CD8-positive, alpha-beta memory T cell (primary cell): Measurements from ENCODE around the gene CFAP92. TPM values are rescaled to one million over a fixed set of nuclear protein-coding genes. Genes with fewer than 3 reads are reported as not detected.

Source experiments
- CTCF ChIA-PET: fragments of 350-600 bp; sonication (Branson Sonifier 250); formaldehyde crosslinking; loops from one replicate; lab custom pipeline; 2021; ENCODE audit warnings: antibody characterized with exemption; lab: Charles Lee
- POLR2A ChIA-PET: fragments of 350-600 bp; sonication (Branson Sonifier 250); formaldehyde crosslinking; loops from one replicate; lab custom pipeline; 2021; ENCODE audit warnings: antibody characterized with exemption; lab: Charles Lee
- DNase-seq, 5 donors: peaks; one replicate each; pipeline versions ENCODE4 v3.0.0 to v3.0.0-alpha.2; 2020 to 2022; ENCODE audit warnings: mixed read lengths in 1 of 5
- H3K27ac ChIP-seq: one replicate; pipeline ENCODE4 v1.7.0; 2013; ENCODE audit warnings: low read depth, mild to moderate bottlenecking, low read length, moderate library complexity
- H3K27me3 ChIP-seq: 2 replicates; pipeline ENCODE4 v1.7.0; 2013; ENCODE audit warnings: low read length, mild to moderate bottlenecking; ENCODE audit not compliant: insufficient read depth, poor library complexity, severe bottlenecking
- H3K36me3 ChIP-seq: 2 replicates; pipeline ENCODE4 v1.7.0; 2013; ENCODE audit warnings: mild to moderate bottlenecking, low read length, moderate library complexity; ENCODE audit not compliant: insufficient read depth
- H3K4me1 ChIP-seq: 2 replicates; pipeline ENCODE4 v1.7.0; 2013; ENCODE audit warnings: mild to moderate bottlenecking, low read length, moderate library complexity; ENCODE audit not compliant: insufficient read depth
- H3K4me3 ChIP-seq: 2 replicates; pipeline ENCODE4 v1.7.0; 2013; ENCODE audit warnings: mild to moderate bottlenecking, low read length
- H3K9me3 ChIP-seq: 2 replicates; pipeline ENCODE4 v1.7.0; 2013; ENCODE audit warnings: mild to moderate bottlenecking, low read length
- H3K27ac Mint-ChIP-seq, 8 donors: one replicate each; pipeline ENCODE4 v1.8.0; 2020 to 2021; ENCODE audit warnings: mixed read lengths in 8 of 8, mild to moderate bottlenecking in 6 of 8, inconsistent platforms in 3 of 8, moderate library complexity in 3 of 8
- H3K27me3 Mint-ChIP-seq, 2 donors: one replicate each; pipeline ENCODE4 v1.8.0; 2020 to 2021; ENCODE audit warnings: mixed read lengths in 2 of 2, mild to moderate bottlenecking in 1 of 2, moderate library complexity in 1 of 2
- H3K36me3 Mint-ChIP-seq, 3 donors: one replicate each; pipeline ENCODE4 v1.8.0; 2020 to 2021; ENCODE audit warnings: mixed read lengths in 3 of 3, inconsistent platforms in 1 of 3, mild to moderate bottlenecking in 1 of 3
- H3K4me1 Mint-ChIP-seq, 3 donors: one replicate each; pipeline ENCODE4 v1.8.0; 2020 to 2021; ENCODE audit warnings: mixed read lengths in 3 of 3, inconsistent platforms in 1 of 3, mild to moderate bottlenecking in 1 of 3
- H3K4me3 Mint-ChIP-seq, 7 donors: one replicate each; pipeline ENCODE4 v1.8.0; 2020 to 2021; ENCODE audit warnings: mixed read lengths in 7 of 7, mild to moderate bottlenecking in 6 of 7, moderate library complexity in 4 of 7, inconsistent platforms in 2 of 7
- H3K9me3 Mint-ChIP-seq, 5 donors: one replicate each; pipeline ENCODE4 v1.8.0; 2020 to 2022; ENCODE audit warnings: mixed read lengths in 5 of 5, mild to moderate bottlenecking in 3 of 5, moderate library complexity in 2 of 5, inconsistent platforms in 1 of 5
- polyA plus RNA-seq: library from polyadenylated mRNA; unstranded; fragments of 300-500 nt; fragmentation: Illumina TruSeq; gene quantifications from one replicate; pipeline ENCODE4 v1.2.3, GENCODE V29; 2021
- total RNA-seq, 2 experiments: library from RNA; stranded (reverse); gene quantifications; one replicate each; pipeline ENCODE4 v1.2.3, GENCODE V29; 2021

Gene CFAP92
- total and polyA plus RNA-seq, 3 experiments from 2014 or later: 0.13 to 0.24 TPM; not detected in 1

DNA sequence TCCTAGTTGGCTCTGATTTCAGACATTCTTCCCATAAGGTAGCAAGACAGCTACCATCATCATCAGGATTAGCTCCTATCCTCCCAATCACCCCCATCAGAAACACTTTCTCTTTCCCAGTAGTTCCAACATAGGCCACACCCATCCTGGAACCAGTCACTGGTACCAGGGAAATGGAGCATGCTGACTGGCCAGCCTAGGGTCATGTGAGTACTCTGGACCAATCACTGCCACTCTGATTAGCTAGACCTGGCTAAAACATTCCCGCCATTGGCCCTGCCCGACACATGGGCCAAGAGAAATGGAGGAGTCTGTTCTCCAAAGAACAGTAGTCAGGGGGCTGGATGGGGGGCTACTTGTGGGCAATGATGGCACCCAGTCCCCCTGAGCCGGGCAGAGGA lies 19.6 kb upstream of the CFAP92 start:
- H3K27ac Mint-ChIP-seq: peak overlapping the region in 7 of 8 donors; percentile 8 to 82 (median 34)
- H3K9me3 Mint-ChIP-seq: no peaks in the 10 kb centered on the region
- Histone ChIP-seq H3K27ac (no peak overlapping the region), H3K27me3 (no peaks in the 10 kb centered on the region), H3K4me3 (no peak overlapping the region), H3K4me1 (peaks cover 40% of the 10 kb centered on the region), H3K36me3 (no peaks in the 10 kb centered on the region), H3K9me3 (no peaks in the 10 kb centered on the region)
- peaks cover 38 to 46% (median 44%) of the 10 kb centered on the region in 3 donors for H3K4me1 Mint-ChIP-seq
- ChIA-PET POLR2A (no interaction called here), CTCF (interaction anchor here (0.9 to 10.0 kb wide), 7 partner anchors 8 to 233 kb away, joined by 3 to 98 read pairs (median 21); no protein-coding TSS in a partner anchor)
- no peaks in the 10 kb centered on the region for H3K27me3 Mint-ChIP-seq
- no peak for DNase-seq
- peak overlapping the region in 1 of 7 donors; percentile 54 for H3K4me3 Mint-ChIP-seq
- no peaks in the 10 kb centered on the region for H3K36me3 Mint-ChIP-seq

- Histone ChIP-seq H3K4me1 (peaks cover 14% of the 10 kb centered on the region), H3K27ac (no peak overlapping the region), H3K27me3 (no peaks in the 10 kb centered on the region), H3K4me3 (no peak overlapping the region), H3K36me3 (no peaks in the 10 kb centered on the region), H3K9me3 (no peaks in the 10 kb centered on the region)
- DNase-seq: no peak
- H3K27ac Mint-ChIP-seq: no peak overlapping the region
- no peaks in the 10 kb centered on the region for H3K27me3 Mint-ChIP-seq
- H3K9me3 Mint-ChIP-seq: no peaks in the 10 kb centered on the region
- H3K4me1 Mint-ChIP-seq: peaks cover 18 to 23% (median 23%) of the 10 kb centered on the region in 3 donors
- no peak overlapping the region for H3K4me3 Mint-ChIP-seq
- no peaks in the 10 kb centered on the region for H3K36me3 Mint-ChIP-seq
- POLR2A ChIA-PET: no interaction called here
- CTCF ChIA-PET: interaction anchor here (1.0 to 2.2 kb wide), 3 partner anchors 12 to 17 kb away, joined by 3 to 9 read pairs (median 3); no protein-coding TSS in a partner anchor
Measured at GRCh38 chr3:129010310-129010956, 16.6 kb upstream of the CFAP92 start.

- POLR2A ChIA-PET: no interaction called here
- Mint-ChIP-seq H3K27me3 (no peaks in the 10 kb centered on the region), H3K4me3 (no peak overlapping the region), H3K27ac (peak overlapping the region in 4 of 8 donors; percentile 0 to 48 (median 29)), H3K9me3 (no peaks in the 10 kb centered on the region), H3K36me3 (no peaks in the 10 kb centered on the region), H3K4me1 (peaks cover 13 to 22% (median 18%) of the 10 kb centered on the region in 3 donors)
- Histone ChIP-seq H3K27me3 (no peaks in the 10 kb centered on the region), H3K4me1 (peaks cover 13% of the 10 kb centered on the region), H3K27ac (no peak overlapping the region), H3K9me3 (no peaks in the 10 kb centered on the region), H3K4me3 (no peak overlapping the region), H3K36me3 (no peaks in the 10 kb centered on the region)
- no peak for DNase-seq
- CTCF ChIA-PET: interaction anchor here (1.3 to 8.4 kb wide), 2 partner anchors 7 to 44 kb away, joined by 4 to 98 read pairs; no protein-coding TSS in a partner anchor
Measured at GRCh38 chr3:129009266-129009665, 15.4 kb upstream of the CFAP92 start.

GRCh38 chr3:129007792-129008191 lies 13.9 kb upstream of the CFAP92 start:
- Mint-ChIP-seq H3K36me3 (no peaks in the 10 kb centered on the region), H3K9me3 (no peaks in the 10 kb centered on the region), H3K4me3 (no peak overlapping the region), H3K4me1 (peaks cover 18 to 29% (median 24%) of the 10 kb centered on the region in 3 donors), H3K27ac (peak overlapping the region in 2 of 8 donors; percentile 22 to 30), H3K27me3 (peaks cover 6 to 7% of the 10 kb centered on the region in 2 donors)
- Histone ChIP-seq H3K9me3 (no peaks in the 10 kb centered on the region), H3K4me1 (peaks cover 16% of the 10 kb centered on the region), H3K36me3 (no peaks in the 10 kb centered on the region), H3K27me3 (peaks cover 6% of the 10 kb centered on the region), H3K4me3 (no peak overlapping the region), H3K27ac (no peak overlapping the region)
- no peak for DNase-seq
- POLR2A ChIA-PET: no interaction called here
- CTCF ChIA-PET: interaction anchor here (0.6 to 8.4 kb wide), 6 partner anchors 9 to 841 kb away, joined by 3 to 98 read pairs (median 4); no protein-coding TSS in a partner anchor

GRCh38 chr3:129006864-129007263 lies 13.0 kb upstream of the CFAP92 start:
- no peak overlapping the region for H3K4me3 ChIP-seq
- no peak overlapping the region for H3K27ac Mint-ChIP-seq
- no peaks in the 10 kb centered on the region for H3K9me3 ChIP-seq
- POLR2A ChIA-PET: no interaction called here
- no peaks in the 10 kb centered on the region for H3K36me3 Mint-ChIP-seq
- no peaks in the 10 kb centered on the region for H3K36me3 ChIP-seq
- H3K27me3 Mint-ChIP-seq: peaks cover 13 to 15% of the 10 kb centered on the region in 2 donors
- H3K27ac ChIP-seq: no peak overlapping the region
- no peak overlapping the region for H3K4me3 Mint-ChIP-seq
- peaks cover 14% of the 10 kb centered on the region for H3K27me3 ChIP-seq
- no peaks in the 10 kb centered on the region for H3K9me3 Mint-ChIP-seq
- H3K4me1 ChIP-seq: peaks cover 16% of the 10 kb centered on the region
- no peak for DNase-seq
- CTCF ChIA-PET: interaction anchor here (0.7 to 8.4 kb wide), 5 partner anchors 9 to 239 kb away, joined by 3 to 98 read pairs (median 4); no protein-coding TSS in a partner anchor
- H3K4me1 Mint-ChIP-seq: peaks cover 23 to 37% (median 25%) of the 10 kb centered on the region in 3 donors

GRCh38 chr3:129005526-129006303 lies 11.8 kb upstream of the CFAP92 start:
- peaks cover 18% of the 10 kb centered on the region in 2 donors for H3K27me3 Mint-ChIP-seq
- no peak for DNase-seq
- peak overlapping the region in 3 of 8 donors; percentile 8 to 90 (median 29) for H3K27ac Mint-ChIP-seq
- Histone ChIP-seq H3K4me3 (no peak overlapping the region), H3K9me3 (no peaks in the 10 kb centered on the region), H3K36me3 (no peaks in the 10 kb centered on the region), H3K27ac (no peak overlapping the region), H3K27me3 (peaks cover 14% of the 10 kb centered on the region), H3K4me1 (peaks cover 16% of the 10 kb centered on the region)
- CTCF ChIA-PET: interaction anchor here (1.8 to 8.4 kb wide), 4 partner anchors 11 to 35 kb away, joined by 7 to 98 read pairs (median 17); no protein-coding TSS in a partner anchor
- H3K4me3 Mint-ChIP-seq: peak overlapping the region in 1 of 7 donors; percentile 5
- no peaks in the 10 kb centered on the region for H3K9me3 Mint-ChIP-seq
- peaks cover 23 to 37% (median 25%) of the 10 kb centered on the region in 3 donors for H3K4me1 Mint-ChIP-seq
- no peaks in the 10 kb centered on the region for H3K36me3 Mint-ChIP-seq
- POLR2A ChIA-PET: no interaction called here

DNA sequence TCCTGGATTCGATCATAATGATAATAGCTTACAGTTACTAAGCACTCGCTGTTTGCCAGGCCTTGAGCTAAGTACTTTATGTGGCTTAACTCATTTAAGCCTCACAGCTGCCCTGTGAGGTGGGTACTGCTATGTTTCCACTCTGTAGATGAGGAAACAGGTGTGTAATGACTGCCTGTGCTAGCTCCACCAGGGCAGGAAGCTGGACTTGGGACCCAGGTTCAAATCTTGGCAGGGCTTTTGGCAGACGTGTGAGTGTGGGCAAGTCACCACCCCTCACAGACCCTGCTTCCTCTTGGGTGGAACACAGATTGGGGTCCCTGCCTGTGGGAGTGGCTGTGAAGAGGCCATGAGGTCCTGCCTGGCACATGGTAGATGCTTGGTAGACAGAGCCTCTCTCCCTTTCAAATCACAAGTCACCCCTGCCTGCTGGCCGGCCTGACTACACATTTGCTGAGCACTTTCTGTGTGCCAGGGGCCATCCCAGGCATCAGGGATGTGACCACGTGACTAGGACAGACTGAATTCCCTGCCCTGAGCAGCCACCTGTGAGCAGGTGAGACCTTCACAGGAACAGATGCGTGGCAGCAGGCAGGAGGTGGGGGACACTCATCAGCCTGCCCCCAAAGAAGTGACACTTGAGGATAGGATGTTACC lies 10.9 kb upstream of the CFAP92 start:
- Histone ChIP-seq H3K27me3 (peaks cover 14% of the 10 kb centered on the region), H3K4me1 (peaks cover 16% of the 10 kb centered on the region), H3K4me3 (no peak overlapping the region), H3K36me3 (no peaks in the 10 kb centered on the region), H3K9me3 (no peaks in the 10 kb centered on the region), H3K27ac (no peak overlapping the region)
- Mint-ChIP-seq H3K27ac (peak overlapping the region in 4 of 8 donors; percentile 68 to 90 (median 76)), H3K4me1 (peaks cover 23 to 37% (median 30%) of the 10 kb centered on the region in 3 donors), H3K4me3 (peak overlapping the region in 2 of 7 donors; percentile 5 to 11), H3K9me3 (no peaks in the 10 kb centered on the region), H3K27me3 (peaks cover 27% of the 10 kb centered on the region in 2 donors), H3K36me3 (no peaks in the 10 kb centered on the region)
- DNase-seq: no peak
- ChIA-PET CTCF (interaction anchor here (1.6 to 8.4 kb wide), 4 partner anchors 12 to 49 kb away, joined by 8 to 98 read pairs (median 17); no protein-coding TSS in a partner anchor), POLR2A (interaction anchor here (3.0 kb wide), 1 partner anchor 11 kb away, joined by 18 read pairs; no protein-coding TSS in a partner anchor)
